ENCODE measurements around the gene CREB3L2. TPM values are rescaled to one million over a fixed set of nuclear protein-coding genes. Genes with fewer than 3 reads are reported as not detected.

Gene CREB3L2
- total and polyA plus RNA-seq, 4 donors = 7.4 to 89.1 (median 44.0) TPM

- no peak overlapping the region for H3K4me3 ChIP-seq
- no peak overlapping the region for H3K27ac ChIP-seq (ENCODE audit: low read depth in 1 of 2, low read length in 1 of 2)
- no peak overlapping the region for H3K9ac ChIP-seq (ENCODE audit: insufficient read depth in 1 of 2, low read length in 2 of 2)
- 85 to 92% methylated on average over 6 of the region's 6 CpGs for WGBS, 2 donors
- DNase-seq (no peak), ATAC-seq (ENCODE audit: insufficient read depth, low FRiP score) (no peak)
- TF ChIP-seq CTCF (IDR thresholded peaks at IDR 0.05; ENCODE audit: control extremely low read depth, extremely low read depth) = no peak
- peaks cover 0 to 22% (median 15%) of the 10 kb centered on the region in 3 donors for H3K27me3 ChIP-seq (ENCODE audit: control insufficient read depth in 3 of 3, insufficient read depth in 3 of 3, low read length in 2 of 3)
- no peaks in the 10 kb centered on the region for H3K36me3 ChIP-seq (ENCODE audit: control insufficient read depth in 4 of 4, insufficient read depth in 4 of 4, low read length in 4 of 4)
- H3K9me3 ChIP-seq (ENCODE audit: control insufficient read depth in 4 of 4, insufficient read depth in 3 of 4, low read length in 3 of 4) = peaks cover 0 to 2% (median 0%) of the 10 kb centered on the region in 4 donors
- H3K4me1 ChIP-seq (ENCODE audit: control insufficient read depth in 5 of 5, insufficient read depth in 5 of 5, low read length in 5 of 5) = peaks cover 0 to 12% (median 0%) of the 10 kb centered on the region in 5 donors
Observed at GRCh38 chr7:137850972-137851945, 150.6 kb downstream of the CREB3L2 start.

- Histone ChIP-seq H3K27ac (ENCODE audit: low read depth in 1 of 2, low read length in 1 of 2) (no peak overlapping the region), H3K36me3 (ENCODE audit: control insufficient read depth in 4 of 4, insufficient read depth in 4 of 4, low read length in 4 of 4) (no peaks in the 10 kb centered on the region), H3K27me3 (ENCODE audit: control insufficient read depth in 3 of 3, insufficient read depth in 3 of 3, low read length in 2 of 3) (peaks cover 0 to 28% (median 19%) of the 10 kb centered on the region in 3 donors), H3K4me1 (ENCODE audit: control insufficient read depth in 5 of 5, insufficient read depth in 5 of 5, low read length in 5 of 5) (peaks cover 0 to 14% (median 0%) of the 10 kb centered on the region in 5 donors), H3K4me3 (no peak overlapping the region), H3K9ac (ENCODE audit: insufficient read depth in 1 of 2, low read length in 2 of 2) (no peak overlapping the region), H3K9me3 (ENCODE audit: control insufficient read depth in 4 of 4, insufficient read depth in 3 of 4, low read length in 3 of 4) (peaks cover 0 to 2% (median 0%) of the 10 kb centered on the region in 4 donors)
- TF ChIP-seq CTCF (IDR thresholded peaks at IDR 0.05; ENCODE audit: control extremely low read depth, extremely low read depth) = no peak
- WGBS, 2 donors = 39 to 86% methylated on average over 2 of the region's 2 CpGs
- DNase-seq (no peak), ATAC-seq (ENCODE audit: insufficient read depth, low FRiP score) (no peak)
Observed at GRCh38 chr7:137850571-137850970, 151.3 kb downstream of the CREB3L2 start.

- Histone ChIP-seq H3K9me3 (ENCODE audit: control insufficient read depth in 4 of 4, insufficient read depth in 3 of 4, low read length in 3 of 4) (peaks cover 0 to 2% (median 0%) of the 10 kb centered on the region in 4 donors), H3K36me3 (ENCODE audit: control insufficient read depth in 4 of 4, insufficient read depth in 4 of 4, low read length in 4 of 4) (no peaks in the 10 kb centered on the region), H3K27me3 (ENCODE audit: control insufficient read depth in 3 of 3, insufficient read depth in 3 of 3, low read length in 2 of 3) (peaks cover 0 to 52% (median 37%) of the 10 kb centered on the region in 3 donors), H3K4me1 (ENCODE audit: control insufficient read depth in 5 of 5, insufficient read depth in 5 of 5, low read length in 5 of 5) (peaks cover 0 to 14% (median 0%) of the 10 kb centered on the region in 5 donors), H3K4me3 (no peak overlapping the region), H3K27ac (ENCODE audit: low read depth in 1 of 2, low read length in 1 of 2) (no peak overlapping the region), H3K9ac (ENCODE audit: insufficient read depth in 1 of 2, low read length in 2 of 2) (no peak overlapping the region)
- ATAC-seq (ENCODE audit: insufficient read depth, low FRiP score) (no peak), DNase-seq (no peak)
- 68 to 71% methylated on average over 8 of the region's 8 CpGs for WGBS, 2 donors
- no peak for TF ChIP-seq CTCF (IDR thresholded peaks at IDR 0.05; ENCODE audit: control extremely low read depth, extremely low read depth)
Observed at GRCh38 chr7:137848095-137848494, 153.8 kb downstream of the CREB3L2 start.
